Activated T-helper 17 cell treated with anti-CD3 and anti-CD28 coated beads, Interleukin-2, amount 50 U/mL, for 72 hours (primary cell): ENCODE results near the gene CR1. TPM values are rescaled to one million over a fixed set of nuclear protein-coding genes. Genes with fewer than 3 reads are reported as not detected.
A peak's percentile ranks its signal among the peaks of the same experiment; 100 is the strongest.
"Not testable (repeated sequence)": the region's sequence is repeated elsewhere in the genome, so short reads cannot be mapped to it uniquely, and the experiment has no call there.

Experiments used
- ATAC-seq: fragments of 150-1000 bp; cut with Tn5 transposase; replicated peaks from 2 replicates; pipeline ENCODE4 v1.10.0; 2021; ENCODE audit warnings: mild to moderate bottlenecking, moderate library complexity
- H3K27ac Mint-ChIP-seq: one replicate; pipeline ENCODE4 v1.8.0; 2022; ENCODE audit warnings: mixed read lengths
- H3K27me3 Mint-ChIP-seq: one replicate; pipeline ENCODE4 v1.8.0; 2022; ENCODE audit warnings: mixed read lengths
- H3K36me3 Mint-ChIP-seq: one replicate; pipeline ENCODE4 v1.8.0; 2022; ENCODE audit warnings: low read depth, mild to moderate bottlenecking, mixed read lengths
- H3K4me1 Mint-ChIP-seq: one replicate; pipeline ENCODE4 v1.8.0; 2022; ENCODE audit warnings: mixed read lengths
- H3K4me3 Mint-ChIP-seq: one replicate; pipeline ENCODE4 v1.8.0; 2022; ENCODE audit warnings: mild to moderate bottlenecking, mixed read lengths
- H3K9me3 Mint-ChIP-seq: one replicate; pipeline ENCODE4 v1.8.0; 2022; ENCODE audit warnings: mixed read lengths
- total RNA-seq, 2 donors: library from RNA; stranded (reverse); gene quantifications; one replicate each; pipeline ENCODE4 v1.2.3, GENCODE V29; 2022

Gene CR1
- total RNA-seq, 2 donors from 2014 or later = 0.17 to 0.19 TPM

GRCh38 chr1:207649865-207650580 is 154.1 kb downstream of the CR1 start:
- no peaks in the 10 kb centered on the region for H3K36me3 Mint-ChIP-seq
- no peaks in the 10 kb centered on the region for H3K9me3 Mint-ChIP-seq
- no peaks in the 10 kb centered on the region for H3K4me1 Mint-ChIP-seq
- H3K4me3 Mint-ChIP-seq = no peak overlapping the region
- peak; percentile 42 for ATAC-seq
- no peak overlapping the region for H3K27ac Mint-ChIP-seq
- H3K27me3 Mint-ChIP-seq = no peaks in the 10 kb centered on the region

GRCh38 chr1:207651583-207651982 is 155.6 kb downstream of the CR1 start:
- Mint-ChIP-seq H3K27me3 (no peaks in the 10 kb centered on the region), H3K27ac (no peak overlapping the region), H3K4me1 (no peaks in the 10 kb centered on the region), H3K9me3 (no peaks in the 10 kb centered on the region), H3K36me3 (no peaks in the 10 kb centered on the region), H3K4me3 (no peak overlapping the region)
- no peak for ATAC-seq

GRCh38 chr1:207654320-207654719 is 158.4 kb downstream of the CR1 start:
- H3K27me3 Mint-ChIP-seq = peaks cover 3% of the 10 kb centered on the region
- ATAC-seq = no peak
- no peaks in the 10 kb centered on the region for H3K4me1 Mint-ChIP-seq
- H3K9me3 Mint-ChIP-seq = no peaks in the 10 kb centered on the region
- H3K36me3 Mint-ChIP-seq = no peaks in the 10 kb centered on the region
- no peak overlapping the region for H3K4me3 Mint-ChIP-seq
- no peak overlapping the region for H3K27ac Mint-ChIP-seq

- peaks cover 6% of the 10 kb centered on the region for H3K27me3 Mint-ChIP-seq
- no peaks in the 10 kb centered on the region for H3K9me3 Mint-ChIP-seq
- no peaks in the 10 kb centered on the region for H3K4me1 Mint-ChIP-seq
- no peaks in the 10 kb centered on the region for H3K36me3 Mint-ChIP-seq
- H3K4me3 Mint-ChIP-seq = no peak overlapping the region
- H3K27ac Mint-ChIP-seq = no peak overlapping the region
- no peak for ATAC-seq
These were observed 162.5 kb downstream of the CR1 start for GRCh38 chr1:207658408-207658807.

GRCh38 chr1:207658904-207659485 is 163.0 kb downstream of the CR1 start:
- Mint-ChIP-seq H3K27ac (no peak overlapping the region), H3K36me3 (no peaks in the 10 kb centered on the region), H3K9me3 (no peaks in the 10 kb centered on the region), H3K27me3 (peaks cover 12% of the 10 kb centered on the region), H3K4me1 (no peaks in the 10 kb centered on the region), H3K4me3 (no peak overlapping the region)
- ATAC-seq = peak; percentile 3

GRCh38 chr1:207659545-207660153 is 163.7 kb downstream of the CR1 start:
- Mint-ChIP-seq H3K4me3 (no peak overlapping the region), H3K4me1 (no peaks in the 10 kb centered on the region), H3K36me3 (no peaks in the 10 kb centered on the region), H3K9me3 (no peaks in the 10 kb centered on the region), H3K27ac (no peak overlapping the region), H3K27me3 (peaks cover 17% of the 10 kb centered on the region)
- no peak for ATAC-seq

GRCh38 chr1:207661420-207661819 is 165.5 kb downstream of the CR1 start:
- not testable (repeated sequence) for ATAC-seq, H3K36me3 Mint-ChIP-seq, H3K4me1 Mint-ChIP-seq, H3K9me3 Mint-ChIP-seq, H3K27ac Mint-ChIP-seq, H3K4me3 Mint-ChIP-seq
- H3K27me3 Mint-ChIP-seq = peaks cover 28% of the 10 kb centered on the region

GRCh38 chr1:207666342-207666741 is 170.4 kb downstream of the CR1 start:
- no peak for ATAC-seq
- peaks cover 55% of the 10 kb centered on the region for H3K27me3 Mint-ChIP-seq
- no peak overlapping the region for H3K4me3 Mint-ChIP-seq
- no peaks in the 10 kb centered on the region for H3K36me3 Mint-ChIP-seq
- H3K9me3 Mint-ChIP-seq = peaks cover 5% of the 10 kb centered on the region
- no peaks in the 10 kb centered on the region for H3K4me1 Mint-ChIP-seq
- H3K27ac Mint-ChIP-seq = no peak overlapping the region

- peaks cover 53% of the 10 kb centered on the region for H3K27me3 Mint-ChIP-seq
- H3K4me1 Mint-ChIP-seq = no peaks in the 10 kb centered on the region
- no peak overlapping the region for H3K4me3 Mint-ChIP-seq
- H3K36me3 Mint-ChIP-seq = no peaks in the 10 kb centered on the region
- peaks cover 5% of the 10 kb centered on the region for H3K9me3 Mint-ChIP-seq
- no peak for ATAC-seq
- no peak overlapping the region for H3K27ac Mint-ChIP-seq
These were observed 173.6 kb downstream of the CR1 start for GRCh38 chr1:207669528-207670009.

GRCh38 chr1:207670192-207670591 is 174.2 kb downstream of the CR1 start:
- ATAC-seq = no peak
- no peak overlapping the region for H3K4me3 Mint-ChIP-seq
- H3K9me3 Mint-ChIP-seq = peaks cover 5% of the 10 kb centered on the region
- H3K27ac Mint-ChIP-seq = no peak overlapping the region
- H3K4me1 Mint-ChIP-seq = no peaks in the 10 kb centered on the region
- peaks cover 52% of the 10 kb centered on the region for H3K27me3 Mint-ChIP-seq
- H3K36me3 Mint-ChIP-seq = no peaks in the 10 kb centered on the region

- H3K9me3 Mint-ChIP-seq = peaks cover 5% of the 10 kb centered on the region
- no peaks in the 10 kb centered on the region for H3K36me3 Mint-ChIP-seq
- H3K27ac Mint-ChIP-seq = no peak overlapping the region
- H3K27me3 Mint-ChIP-seq = peaks cover 48% of the 10 kb centered on the region
- no peaks in the 10 kb centered on the region for H3K4me1 Mint-ChIP-seq
- no peak overlapping the region for H3K4me3 Mint-ChIP-seq
- ATAC-seq = no peak
These were observed 175.0 kb downstream of the CR1 start for GRCh38 chr1:207670997-207671396.

- ATAC-seq = no peak
- H3K27me3 Mint-ChIP-seq = peaks cover 38% of the 10 kb centered on the region
- no peak overlapping the region for H3K4me3 Mint-ChIP-seq
- no peaks in the 10 kb centered on the region for H3K36me3 Mint-ChIP-seq
- H3K4me1 Mint-ChIP-seq = no peaks in the 10 kb centered on the region
- H3K27ac Mint-ChIP-seq = no peak overlapping the region
- no peaks in the 10 kb centered on the region for H3K9me3 Mint-ChIP-seq
These were observed 176.7 kb downstream of the CR1 start for GRCh38 chr1:207672522-207673130.

GRCh38 chr1:207673399-207673798 is 177.4 kb downstream of the CR1 start:
- ATAC-seq = peak; percentile 60
- peaks cover 35% of the 10 kb centered on the region for H3K27me3 Mint-ChIP-seq
- no peak overlapping the region for H3K4me3 Mint-ChIP-seq
- H3K4me1 Mint-ChIP-seq = no peaks in the 10 kb centered on the region
- H3K9me3 Mint-ChIP-seq = no peaks in the 10 kb centered on the region
- no peak overlapping the region for H3K27ac Mint-ChIP-seq
- H3K36me3 Mint-ChIP-seq = no peaks in the 10 kb centered on the region

- H3K4me3 Mint-ChIP-seq = no peak overlapping the region
- no peaks in the 10 kb centered on the region for H3K36me3 Mint-ChIP-seq
- no peak for ATAC-seq
- H3K27ac Mint-ChIP-seq = no peak overlapping the region
- peaks cover 30% of the 10 kb centered on the region for H3K27me3 Mint-ChIP-seq
- H3K4me1 Mint-ChIP-seq = no peaks in the 10 kb centered on the region
- no peaks in the 10 kb centered on the region for H3K9me3 Mint-ChIP-seq
These were observed 180.2 kb downstream of the CR1 start for GRCh38 chr1:207676153-207676552.
